ENCODE measurements around the gene MCF2L2. TPM values are rescaled to one million over a fixed set of nuclear protein-coding genes. Genes with fewer than 3 reads are reported as not detected.
A peak's percentile ranks its signal among the peaks of the same experiment; 100 is the strongest.

MCF2L2 gene
- total and polyA plus RNA-seq, 2 of the 13 experiments (the other 11 are each of a cell fraction or from before 2014, with no cell fraction given): not detected

GRCh38 chr3:183448369-183449128 lies 20.1 kb upstream of the MCF2L2 start:
- CTCF ChIA-PET (ENCODE audit: low intra/inter-chr PET ratio, low total read pairs): no interaction called here
- Histone ChIP-seq H4K20me1 (ENCODE audit: insufficient read depth, low read length) (no peaks in the 10 kb centered on the region), H3K9me3 (ENCODE audit: low read length) (peaks cover 6% of the 10 kb centered on the region), H3K79me2 (ENCODE audit: insufficient read depth, low read length) (peaks cover 8% of the 10 kb centered on the region), H3K9ac (ENCODE audit: insufficient read depth, low read depth, low read length) (peak overlapping the region; percentile 88), H3K4me2 (ENCODE audit: low read depth, low read length) (peak overlapping the region; percentile 81), H3K4me3 (replicated peaks in 1 of 3; ENCODE audit: insufficient read depth in 1 of 3, low read depth in 2 of 3, low read length in 3 of 3) (peak overlapping the region; percentile 97 to 99 (median 98); a peak in 5 of 6 replicates), H3K27ac (ENCODE audit: extremely low read length, insufficient read depth, low read length) (no peak overlapping the region), H3K27me3 (ENCODE audit: control insufficient read depth in 1 of 2, insufficient read depth in 2 of 2, low read length in 2 of 2) (no peaks in the 10 kb centered on the region; a peak in 2 of 5 replicates), H2AFZ (ENCODE audit: low read length) (no peak overlapping the region), H3K36me3 (replicated peaks in 1 of 2; ENCODE audit: control insufficient read depth in 1 of 2, insufficient read depth in 2 of 2, low read length in 2 of 2) (peaks cover under 1 to 6% of the 10 kb centered on the region in 2 experiments; a peak in 1 of 5 replicates), H3K4me1 (ENCODE audit: insufficient read depth, low read length) (peaks cover 23% of the 10 kb centered on the region)
- BruUV-seq (replicated peaks): no TSS peak
- in situ Hi-C loops (cut with HindIII; ENCODE audit: extremely low pct_ligation_motif_present, low pct_unique_long_range_greater_than_20kb): no loop called here
- no peak for FAIRE-seq
- ATAC-seq: no peak
- POLR2A ChIA-PET: interaction anchor here (0.8 to 1.0 kb wide), 2 partner anchors 16 to 249 kb away, joined by 3 read pairs; partner anchors contain the start of gene YEATS2
- no peak for DNase-seq (ENCODE audit: low spot score)
- WGBS (ENCODE audit: low lambda C conversion rate): 63% methylated on average over 3 of the region's 3 CpGs
- TF ChIP-seq NPAS2 (CRISPR knock-in tag; IDR thresholded peaks at IDR 0.05; ENCODE audit: borderline replicate concordance) (no peak), NFKB2 (CRISPR knock-in tag; IDR thresholded peaks at IDR 0.05; ENCODE audit: borderline replicate concordance) (no peak), TEAD2 (CRISPR knock-in tag; IDR thresholded peaks at IDR 0.05) (no peak), HDAC6 (IDR thresholded peaks at IDR 0.05; ENCODE audit: low read depth, low read length) (no peak)
- intact Hi-C loops (cut with micrococcal nuclease; ENCODE audit: unreplicated experiment): no loop called here

DNA sequence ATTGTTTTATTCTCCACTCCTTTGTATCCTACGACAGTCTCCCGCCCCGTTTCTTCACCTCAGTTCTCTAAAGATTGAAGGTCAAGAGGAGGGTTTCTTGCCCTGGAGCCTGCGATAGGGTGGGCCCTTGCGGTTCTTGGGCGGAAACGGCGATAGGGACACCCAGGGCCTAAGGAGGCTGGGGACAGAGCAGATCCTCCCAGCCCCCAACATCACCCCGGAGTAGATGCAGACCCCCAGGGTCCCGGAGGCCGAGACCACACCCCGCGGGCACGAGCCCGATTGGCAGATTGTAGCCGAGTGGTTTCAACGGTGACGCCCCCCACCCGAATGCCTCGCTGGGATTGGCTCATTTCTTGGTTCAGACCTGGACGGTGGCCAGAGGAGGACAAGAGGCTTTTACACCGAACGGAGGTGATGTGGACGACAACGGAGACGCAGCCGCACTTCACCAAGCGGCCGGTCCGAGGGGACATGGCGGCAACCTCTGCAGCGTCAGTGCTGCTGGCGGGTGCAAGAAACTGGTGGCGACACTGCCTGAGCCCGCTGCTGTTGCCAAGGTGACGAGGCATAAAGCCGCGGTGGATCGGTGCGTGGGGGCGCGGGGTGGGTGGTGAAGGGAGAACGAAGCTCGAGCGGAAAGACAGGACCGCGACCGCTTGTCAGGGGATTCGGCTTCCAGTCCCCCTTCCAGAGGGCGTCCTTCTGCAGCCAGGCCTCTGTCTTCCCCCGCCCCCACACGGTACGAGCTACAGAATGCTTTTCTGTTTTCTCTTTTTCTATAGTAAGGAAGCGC lies 19.0 kb upstream of the MCF2L2 start:
- peaks cover 8% of the 10 kb centered on the region for H3K79me2 ChIP-seq (ENCODE audit: insufficient read depth, low read length)
- 0 out of 5 replicates have a peak, but pooled peaks cover 0 to 6% of the 10 kb centered on the region in 2 experiments for H3K36me3 ChIP-seq (replicated peaks in 1 of 2; ENCODE audit: control insufficient read depth in 1 of 2, insufficient read depth in 2 of 2, low read length in 2 of 2)
- DNase-seq (ENCODE audit: low spot score) (peak; percentile 92), ATAC-seq (peak; percentile 98), FAIRE-seq (peak; percentile 92)
- H3K4me3 ChIP-seq (replicated peaks in 1 of 3; ENCODE audit: insufficient read depth in 1 of 3, low read depth in 2 of 3, low read length in 3 of 3): peak overlapping the region; percentile 97 to 99 (median 98)
- H2AFZ ChIP-seq (ENCODE audit: low read length): peak overlapping the region; percentile 88
- under 1% methylated on average over 22 of the region's 54 CpGs for WGBS (ENCODE audit: low lambda C conversion rate)
- peak overlapping the region; percentile 77 for H3K27ac ChIP-seq (ENCODE audit: extremely low read length, insufficient read depth, low read length)
- intact Hi-C loops (cut with micrococcal nuclease; ENCODE audit: unreplicated experiment): no loop called here
- BruUV-seq (replicated peaks): no TSS peak
- in situ Hi-C loops (cut with HindIII; ENCODE audit: extremely low pct_ligation_motif_present, low pct_unique_long_range_greater_than_20kb): no loop called here
- peaks cover 29% of the 10 kb centered on the region for H3K4me1 ChIP-seq (ENCODE audit: insufficient read depth, low read length)
- peak overlapping the region; percentile 88 for H3K9ac ChIP-seq (ENCODE audit: insufficient read depth, low read depth, low read length)
- H3K9me3 ChIP-seq (ENCODE audit: low read length): peaks cover 9% of the 10 kb centered on the region
- H4K20me1 ChIP-seq (ENCODE audit: insufficient read depth, low read length): no peaks in the 10 kb centered on the region
- no peaks in the 10 kb centered on the region; a peak in 2 of 5 replicates for H3K27me3 ChIP-seq (ENCODE audit: control insufficient read depth in 1 of 2, insufficient read depth in 2 of 2, low read length in 2 of 2)
- ChIA-PET POLR2A (interaction anchor here (0.8 to 1.0 kb wide), 2 partner anchors 15 to 250 kb away, joined by 3 read pairs; partner anchors contain the start of gene YEATS2), CTCF (ENCODE audit: low intra/inter-chr PET ratio, low total read pairs) (no interaction called here)
- peak overlapping the region; percentile 81 for H3K4me2 ChIP-seq (ENCODE audit: low read depth, low read length)
- TF ChIP-seq, protein P1, sequence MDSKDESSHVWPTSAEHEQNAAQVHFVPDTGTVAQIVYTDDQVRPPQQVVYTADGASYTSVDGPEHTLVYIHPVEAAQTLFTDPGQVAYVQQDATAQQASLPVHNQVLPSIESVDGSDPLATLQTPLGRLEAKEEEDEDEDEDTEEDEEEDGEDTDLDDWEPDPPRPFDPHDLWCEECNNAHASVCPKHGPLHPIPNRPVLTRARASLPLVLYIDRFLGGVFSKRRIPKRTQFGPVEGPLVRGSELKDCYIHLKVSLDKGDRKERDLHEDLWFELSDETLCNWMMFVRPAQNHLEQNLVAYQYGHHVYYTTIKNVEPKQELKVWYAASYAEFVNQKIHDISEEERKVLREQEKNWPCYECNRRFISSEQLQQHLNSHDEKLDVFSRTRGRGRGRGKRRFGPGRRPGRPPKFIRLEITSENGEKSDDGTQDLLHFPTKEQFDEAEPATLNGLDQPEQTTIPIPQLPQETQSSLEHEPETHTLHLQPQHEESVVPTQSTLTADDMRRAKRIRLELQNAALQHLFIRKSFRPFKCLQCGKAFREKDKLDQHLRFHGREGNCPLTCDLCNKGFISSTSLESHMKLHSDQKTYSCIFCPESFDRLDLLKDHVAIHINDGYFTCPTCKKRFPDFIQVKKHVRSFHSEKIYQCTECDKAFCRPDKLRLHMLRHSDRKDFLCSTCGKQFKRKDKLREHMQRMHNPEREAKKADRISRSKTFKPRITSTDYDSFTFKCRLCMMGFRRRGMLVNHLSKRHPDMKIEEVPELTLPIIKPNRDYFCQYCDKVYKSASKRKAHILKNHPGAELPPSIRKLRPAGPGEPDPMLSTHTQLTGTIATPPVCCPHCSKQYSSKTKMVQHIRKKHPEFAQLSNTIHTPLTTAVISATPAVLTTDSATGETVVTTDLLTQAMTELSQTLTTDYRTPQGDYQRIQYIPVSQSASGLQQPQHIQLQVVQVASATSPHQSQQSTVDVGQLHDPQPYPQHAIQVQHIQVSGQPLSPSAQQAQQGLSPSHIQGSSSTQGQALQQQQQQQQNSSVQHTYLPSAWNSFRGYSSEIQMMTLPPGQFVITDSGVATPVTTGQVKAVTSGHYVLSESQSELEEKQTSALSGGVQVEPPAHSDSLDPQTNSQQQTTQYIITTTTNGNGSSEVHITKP (CRISPR knock-in tag; IDR thresholded peaks at IDR 0.05; ENCODE audit: low read depth): peak; percentile 88; the same call in 1 of the 2 replicates
- TF ChIP-seq MLLT10 (CRISPR knock-in tag; IDR thresholded peaks at IDR 0.05) (no peak), SALL1 (CRISPR knock-in tag; IDR thresholded peaks at IDR 0.05) (peak; percentile 91), ZEB1 (IDR thresholded peaks at IDR 0.05; ENCODE audit: insufficient replicate concordance, low read depth) (no peak), SAP130 (CRISPR knock-in tag; IDR thresholded peaks at IDR 0.05; ENCODE audit: low read depth) (peak; percentile 91), ZNF567 (CRISPR knock-in tag; IDR thresholded peaks at IDR 0.05; ENCODE audit: borderline replicate concordance) (peak; percentile 32; the same call in 1 of the 2 replicates), ZBTB38 (CRISPR knock-in tag; IDR thresholded peaks at IDR 0.05) (peak; percentile 82)

Data from HepG2 (cell line).